Adrenal gland (tissue), 5 donors: ENCODE data around the gene PER1.

Experiments used
- POLR2A ChIP-seq, 2 donors: fragments of 450-650 bp; IDR thresholded peaks; one replicate each; pipeline ENCODE4 v1.6.1; 2017; ENCODE audit warnings: antibody characterized with exemption in 2 of 2, mild to moderate bottlenecking in 2 of 2, moderate library complexity in 1 of 2
- TF ChIP-seq, protein P1 (sequence below), 6 experiments: fragments of 450-650 bp in 4 of 6; fragments of 200-600 bp in 2 of 6; sonication (generic) in 1 of 6; IDR thresholded peaks; 1 replicate in 5 of 6; 2 replicates in 1 of 6; pipeline versions ENCODE4 v1.5.1 to v1.8.0; 2016 to 2021; ENCODE audit warnings: antibody characterized with exemption in 6 of 6, mild to moderate bottlenecking in 2 of 6, moderate library complexity in 1 of 6
- donor health status: DM: no; HTN: no; CAD: no.

- TF ChIP-seq, protein P1, sequence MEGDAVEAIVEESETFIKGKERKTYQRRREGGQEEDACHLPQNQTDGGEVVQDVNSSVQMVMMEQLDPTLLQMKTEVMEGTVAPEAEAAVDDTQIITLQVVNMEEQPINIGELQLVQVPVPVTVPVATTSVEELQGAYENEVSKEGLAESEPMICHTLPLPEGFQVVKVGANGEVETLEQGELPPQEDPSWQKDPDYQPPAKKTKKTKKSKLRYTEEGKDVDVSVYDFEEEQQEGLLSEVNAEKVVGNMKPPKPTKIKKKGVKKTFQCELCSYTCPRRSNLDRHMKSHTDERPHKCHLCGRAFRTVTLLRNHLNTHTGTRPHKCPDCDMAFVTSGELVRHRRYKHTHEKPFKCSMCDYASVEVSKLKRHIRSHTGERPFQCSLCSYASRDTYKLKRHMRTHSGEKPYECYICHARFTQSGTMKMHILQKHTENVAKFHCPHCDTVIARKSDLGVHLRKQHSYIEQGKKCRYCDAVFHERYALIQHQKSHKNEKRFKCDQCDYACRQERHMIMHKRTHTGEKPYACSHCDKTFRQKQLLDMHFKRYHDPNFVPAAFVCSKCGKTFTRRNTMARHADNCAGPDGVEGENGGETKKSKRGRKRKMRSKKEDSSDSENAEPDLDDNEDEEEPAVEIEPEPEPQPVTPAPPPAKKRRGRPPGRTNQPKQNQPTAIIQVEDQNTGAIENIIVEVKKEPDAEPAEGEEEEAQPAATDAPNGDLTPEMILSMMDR (IDR thresholded peaks at IDR 0.05), result peak in 2 of 6 experiments; percentile 23 to 31
- TF ChIP-seq POLR2A (IDR thresholded peaks at IDR 0.05), result no peak
Measured at GRCh38 chr17:8120520-8121406, 31.4 kb downstream of the PER1 start.
